ENCODE data around the gene WBP1. TPM values are rescaled to one million over a fixed set of nuclear protein-coding genes. Genes with fewer than 3 reads are reported as not detected.

The WBP1 gene
- total RNA-seq, 1 experiment from 2014 or later = 45.7 TPM

GRCh38 chr2:74489906-74490305 lies 31.7 kb downstream of the WBP1 start:
- Mint-ChIP-seq H3K4me3 (ENCODE audit: unreplicated experiment) (no peak overlapping the region), H3K27me3 (ENCODE audit: insufficient read depth, unreplicated experiment) (no peaks in the 10 kb centered on the region), H3K9me3 (ENCODE audit: unreplicated experiment) (no peaks in the 10 kb centered on the region), H3K27ac (ENCODE audit: low read depth, unreplicated experiment) (no peak overlapping the region), H3K4me1 (ENCODE audit: insufficient read depth, unreplicated experiment) (peaks cover 5% of the 10 kb centered on the region), H3K36me3 (ENCODE audit: insufficient read depth, unreplicated experiment) (peaks cover 18% of the 10 kb centered on the region)
- intact Hi-C loops (cut with micrococcal nuclease) = no loop called here
- DNase-seq (ENCODE audit: unreplicated experiment) = no peak
- TF ChIP-seq CTCF (IDR thresholded peaks at IDR 0.05; ENCODE audit: unreplicated experiment) = no peak
- BruUV-seq (replicated peaks) = no TSS peak
- ChIA-PET CTCF (interaction anchor here (1.0 to 1.2 kb wide), 3 partner anchors 16 to 98 kb away, joined by 3 to 4 read pairs (median 4); no protein-coding TSS in a partner anchor), POLR2A (interaction anchor here (1.1 to 1.2 kb wide), 2 partner anchors 11 to 97 kb away, joined by 3 read pairs; no protein-coding TSS in a partner anchor)

GRCh38 chr2:74491648-74492544 lies 33.7 kb downstream of the WBP1 start:
- H3K27ac Mint-ChIP-seq (ENCODE audit: low read depth, unreplicated experiment) = no peak overlapping the region
- DNase-seq (ENCODE audit: unreplicated experiment) = no peak
- no peaks in the 10 kb centered on the region for H3K9me3 Mint-ChIP-seq (ENCODE audit: unreplicated experiment)
- H3K27me3 Mint-ChIP-seq (ENCODE audit: insufficient read depth, unreplicated experiment) = no peaks in the 10 kb centered on the region
- POLR2A ChIA-PET = interaction anchor here (1.0 to 1.5 kb wide), 4 partner anchors 9 to 15 kb away, joined by 3 to 6 read pairs (median 4); partner anchors contain the start of genes CCDC142, PCGF1 and TTC31
- no peak for TF ChIP-seq CTCF (IDR thresholded peaks at IDR 0.05; ENCODE audit: unreplicated experiment)
- CTCF ChIA-PET = interaction anchor here (0.5 to 1.3 kb wide), 3 partner anchors 26 to 98 kb away, joined by 3 to 4 read pairs (median 3); no protein-coding TSS in a partner anchor
- intact Hi-C loops (cut with micrococcal nuclease) = no loop called here
- no TSS peak for BruUV-seq (replicated peaks)
- peaks cover 11% of the 10 kb centered on the region for H3K36me3 Mint-ChIP-seq (ENCODE audit: insufficient read depth, unreplicated experiment)
- H3K4me3 Mint-ChIP-seq (ENCODE audit: unreplicated experiment) = no peak overlapping the region
- H3K4me1 Mint-ChIP-seq (ENCODE audit: insufficient read depth, unreplicated experiment) = no peaks in the 10 kb centered on the region

- Mint-ChIP-seq H3K36me3 (ENCODE audit: insufficient read depth, unreplicated experiment) (peaks cover 11% of the 10 kb centered on the region), H3K4me1 (ENCODE audit: insufficient read depth, unreplicated experiment) (peaks cover 5% of the 10 kb centered on the region), H3K27ac (ENCODE audit: low read depth, unreplicated experiment) (no peak overlapping the region), H3K27me3 (ENCODE audit: insufficient read depth, unreplicated experiment) (peaks cover 7% of the 10 kb centered on the region), H3K4me3 (ENCODE audit: unreplicated experiment) (no peak overlapping the region), H3K9me3 (ENCODE audit: unreplicated experiment) (no peaks in the 10 kb centered on the region)
- POLR2A ChIA-PET = interaction anchor here (1.0 to 1.5 kb wide), 2 partner anchors 10 to 14 kb away, joined by 3 to 6 read pairs; partner anchors contain the start of genes CCDC142, PCGF1 and TTC31
- no TSS peak for BruUV-seq (replicated peaks)
- TF ChIP-seq CTCF (IDR thresholded peaks at IDR 0.05; ENCODE audit: unreplicated experiment) = no peak
- intact Hi-C loops (cut with micrococcal nuclease) = no loop called here
- CTCF ChIA-PET = interaction anchor here (0.6 to 1.8 kb wide), 3 partner anchors 10 to 95 kb away, joined by 3 to 9 read pairs (median 6); partner anchors contain the start of genes CCDC142 and TTC31
- DNase-seq (ENCODE audit: unreplicated experiment) = no peak
Measured at GRCh38 chr2:74493546-74493945, 35.3 kb downstream of the WBP1 start.

- Mint-ChIP-seq H3K9me3 (ENCODE audit: unreplicated experiment) (no peaks in the 10 kb centered on the region), H3K27ac (ENCODE audit: low read depth, unreplicated experiment) (no peak overlapping the region), H3K36me3 (ENCODE audit: insufficient read depth, unreplicated experiment) (peaks cover 13% of the 10 kb centered on the region), H3K4me3 (ENCODE audit: unreplicated experiment) (no peak overlapping the region), H3K4me1 (ENCODE audit: insufficient read depth, unreplicated experiment) (peaks cover 11% of the 10 kb centered on the region), H3K27me3 (ENCODE audit: insufficient read depth, unreplicated experiment) (peaks cover 16% of the 10 kb centered on the region)
- no peak for DNase-seq (ENCODE audit: unreplicated experiment)
- BruUV-seq (replicated peaks) = no TSS peak
- POLR2A ChIA-PET = interaction anchor here (1.4 kb wide), 1 partner anchor 11 kb away, joined by 3 read pairs; the partner anchor contains the start of gene PCGF1
- CTCF ChIA-PET = no interaction called here
- intact Hi-C loops (cut with micrococcal nuclease) = no loop called here
- no peak for TF ChIP-seq CTCF (IDR thresholded peaks at IDR 0.05; ENCODE audit: unreplicated experiment)
Measured at GRCh38 chr2:74495440-74495839, 37.2 kb downstream of the WBP1 start.
